GM03348 (cell line): ENCODE measurements around the gene SLC25A21.
"Not testable (repeated sequence)": the region's sequence is repeated elsewhere in the genome, so short reads cannot be mapped to it uniquely, and the experiment has no call there.

Experiments used
- DNase-seq: peaks from one replicate; pipeline ENCODE4 v3.0.0; 2012; ENCODE audit warnings: low spot score

Gene SLC25A21

GRCh38 chr14:36702474-36702873, 469.9 kb downstream of the SLC25A21 start:
- no peak for DNase-seq

- DNase-seq: no peak
Observed at GRCh38 chr14:36701132-36701531, 471.3 kb downstream of the SLC25A21 start.

DNA sequence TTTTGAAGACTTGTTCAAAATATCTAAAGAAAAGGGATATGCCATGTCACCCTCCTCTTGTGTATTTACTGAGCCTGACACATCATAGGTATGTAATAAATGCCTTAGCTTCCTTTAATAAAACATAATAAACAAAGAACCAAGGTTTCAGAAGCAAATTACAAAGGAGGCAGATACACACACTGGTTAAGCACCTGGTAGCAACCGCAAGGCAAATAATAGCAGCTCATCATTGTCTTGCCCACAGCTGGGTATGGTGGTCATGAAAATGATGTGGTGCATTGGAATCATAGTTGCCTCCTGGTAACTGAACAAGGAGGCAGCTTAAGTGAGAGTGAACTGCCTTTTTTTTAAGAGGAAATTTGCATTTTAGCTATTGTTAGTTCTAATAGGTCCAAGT, 471.8 kb downstream of the SLC25A21 start:
- no peak for DNase-seq

DNA sequence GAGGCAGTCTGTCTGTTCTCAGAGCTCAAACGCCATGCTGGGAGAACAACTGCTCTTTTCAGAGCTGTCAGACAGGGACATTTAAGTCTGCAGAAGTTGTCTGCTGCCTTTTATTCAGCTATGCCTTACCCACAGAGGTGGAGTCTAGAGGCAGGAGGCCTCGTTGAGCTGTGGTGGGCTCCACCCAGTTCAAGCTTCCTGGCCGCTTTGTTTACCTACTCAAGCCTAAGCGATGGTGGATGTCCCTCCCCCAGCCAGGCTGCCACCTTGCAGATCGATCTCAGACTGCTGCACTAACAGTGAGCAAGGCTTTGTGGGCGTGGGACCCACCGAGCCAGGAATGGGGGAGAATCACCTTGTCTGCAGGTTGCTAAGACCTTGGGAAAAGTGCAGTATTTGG, 473.0 kb downstream of the SLC25A21 start:
- DNase-seq: not testable (repeated sequence)

DNA sequence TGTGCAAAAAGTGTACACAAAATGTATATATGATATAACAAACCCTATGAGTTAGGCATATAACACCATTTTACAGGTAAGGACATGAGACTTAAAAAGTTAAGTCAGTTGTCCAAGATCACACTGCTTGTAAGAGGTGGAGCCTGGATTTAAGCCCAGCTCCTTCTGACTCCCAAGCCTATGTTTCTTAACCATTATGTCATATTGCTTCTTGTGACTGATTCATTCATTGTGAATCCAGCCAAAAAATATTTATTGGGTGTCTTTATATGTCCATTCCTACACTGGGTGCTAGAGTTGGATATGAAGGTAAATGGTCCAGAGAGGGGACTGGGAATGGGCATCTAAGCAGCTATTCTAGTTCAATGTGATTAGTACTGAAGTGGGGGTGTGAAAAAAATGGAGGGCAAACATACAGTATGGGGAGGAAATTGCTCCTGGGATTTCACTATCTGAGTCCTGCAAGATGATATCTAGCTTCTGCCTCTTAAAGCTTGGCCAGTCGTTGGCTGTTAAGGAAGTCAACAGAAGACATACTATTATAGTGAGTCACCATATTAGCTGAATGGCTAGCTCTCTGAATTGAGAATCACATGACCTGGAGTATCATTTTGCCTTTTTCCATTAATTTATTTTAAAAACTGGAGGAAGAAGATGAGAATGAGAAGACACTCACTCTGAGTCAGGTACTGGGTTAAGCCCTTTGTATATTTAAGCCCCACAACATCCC, 481.9 kb downstream of the SLC25A21 start:
- DNase-seq: no peak

GRCh38 chr14:36684946-36685345, 487.5 kb downstream of the SLC25A21 start:
- no peak for DNase-seq

GRCh38 chr14:36683083-36683724, 489.2 kb downstream of the SLC25A21 start:
- no peak for DNase-seq

DNA sequence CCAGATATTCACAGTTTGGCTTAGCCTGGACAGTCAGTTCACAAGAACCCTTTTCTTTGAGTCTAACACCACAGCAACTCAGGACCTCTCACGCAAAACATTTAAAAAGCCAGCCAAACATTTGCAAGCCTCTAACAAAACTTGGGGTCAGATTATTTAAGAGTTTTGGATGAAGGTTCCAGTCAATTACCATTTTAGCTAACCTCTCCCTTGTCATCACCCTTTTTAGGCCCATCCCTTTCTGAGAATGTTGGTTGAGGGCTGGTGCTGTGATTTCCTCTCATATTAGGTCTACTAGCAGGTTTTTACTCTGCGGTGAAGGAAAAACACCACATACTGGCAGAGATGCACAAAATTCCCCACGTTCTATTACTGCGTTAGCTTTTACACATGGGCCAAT, 490.1 kb downstream of the SLC25A21 start:
- DNase-seq: no peak

- no peak for DNase-seq
Observed at GRCh38 chr14:36676236-36676635, 496.2 kb downstream of the SLC25A21 start.

- DNase-seq: no peak
Observed at GRCh38 chr14:36675581-36675980, 496.8 kb downstream of the SLC25A21 start.

GRCh38 chr14:36674659-36675058, 497.7 kb downstream of the SLC25A21 start:
- no peak for DNase-seq

DNA sequence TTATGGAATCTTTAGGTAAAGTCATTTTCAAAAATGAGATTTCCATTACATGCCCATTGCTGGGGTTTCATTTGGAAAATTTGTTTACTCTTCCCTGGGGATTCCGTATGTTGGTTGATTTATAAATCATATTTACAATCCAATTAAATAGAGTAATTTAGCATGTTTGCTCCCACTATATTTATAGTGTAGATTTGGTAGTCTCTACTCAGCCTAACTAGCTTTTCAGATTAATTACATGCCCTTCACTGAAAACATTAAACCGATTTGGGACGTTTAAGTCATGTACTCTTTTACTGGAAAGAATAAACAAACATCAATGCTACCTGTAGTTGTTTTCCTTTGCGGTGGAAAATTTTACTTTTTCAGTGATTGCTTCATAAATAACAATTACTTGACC, 500.3 kb downstream of the SLC25A21 start:
- DNase-seq: no peak

DNA sequence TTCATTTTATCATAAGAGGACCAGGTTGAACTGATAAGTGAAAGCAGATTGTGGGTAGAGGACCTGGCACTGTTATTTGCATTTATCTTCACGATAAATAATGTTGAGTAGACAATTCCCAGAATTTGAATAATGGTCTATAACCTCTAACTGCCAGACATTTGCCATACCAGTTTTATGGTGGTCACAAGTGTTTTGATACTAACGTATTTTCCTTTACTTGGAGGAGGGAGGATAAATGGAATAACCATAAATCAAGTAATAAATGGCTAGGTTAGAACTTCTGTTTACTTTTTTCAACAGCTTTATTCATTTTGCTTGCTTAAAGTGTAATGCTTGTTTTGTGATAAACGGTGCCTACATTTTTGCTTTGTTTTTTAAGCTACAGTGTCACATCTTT, 501.3 kb downstream of the SLC25A21 start:
- no peak for DNase-seq

DNA sequence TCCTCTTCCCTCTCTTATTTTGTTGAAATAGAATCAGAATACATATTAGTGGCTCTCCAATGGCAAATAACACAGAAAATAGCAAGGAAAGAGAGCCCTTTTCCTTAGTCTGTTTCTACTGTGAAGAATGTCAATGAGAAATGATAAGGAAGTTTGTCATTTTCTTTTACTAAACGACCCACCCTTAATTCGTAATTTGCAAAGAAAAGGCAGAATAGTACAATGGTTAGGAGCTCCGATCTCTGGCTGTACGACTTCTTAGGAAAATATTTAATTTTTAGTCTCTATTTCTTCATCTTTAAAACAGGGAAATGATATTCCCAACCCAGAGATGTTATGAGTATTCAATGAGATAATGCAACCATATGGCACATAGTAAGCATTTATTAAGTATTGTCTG, 504.7 kb downstream of the SLC25A21 start:
- no peak for DNase-seq

- DNase-seq: no peak
Observed at GRCh38 chr14:36666416-36667206, 505.8 kb downstream of the SLC25A21 start.

DNA sequence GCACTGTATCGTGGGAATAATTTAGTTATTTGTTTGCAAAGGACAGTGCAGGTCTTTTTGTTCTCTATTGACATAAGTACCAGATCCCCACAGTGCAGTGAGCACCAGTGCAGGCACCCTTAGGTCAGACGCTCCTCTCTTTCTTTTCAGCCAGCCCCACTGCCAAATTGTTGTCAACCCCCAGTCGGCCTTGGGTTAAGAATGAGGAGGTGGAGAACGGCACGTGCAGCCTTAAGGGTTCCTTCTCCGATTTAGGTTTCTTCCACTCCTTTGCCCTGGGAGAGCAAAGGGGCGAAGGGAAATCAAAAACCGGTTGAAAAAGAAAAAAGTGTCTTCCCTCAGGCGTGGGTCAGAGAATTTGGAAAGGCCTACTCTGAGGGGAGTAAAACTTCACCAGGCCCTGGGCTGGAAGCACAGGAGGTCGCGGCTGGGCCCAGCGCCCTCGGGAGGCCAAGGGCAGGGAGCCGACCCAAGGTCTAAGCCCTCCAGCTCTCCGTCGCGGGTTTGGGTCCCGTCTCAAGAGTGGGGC, 506.5 kb downstream of the SLC25A21 start:
- no peak for DNase-seq

- DNase-seq: no peak
Observed at GRCh38 chr14:36664322-36665193, 507.8 kb downstream of the SLC25A21 start.

DNA sequence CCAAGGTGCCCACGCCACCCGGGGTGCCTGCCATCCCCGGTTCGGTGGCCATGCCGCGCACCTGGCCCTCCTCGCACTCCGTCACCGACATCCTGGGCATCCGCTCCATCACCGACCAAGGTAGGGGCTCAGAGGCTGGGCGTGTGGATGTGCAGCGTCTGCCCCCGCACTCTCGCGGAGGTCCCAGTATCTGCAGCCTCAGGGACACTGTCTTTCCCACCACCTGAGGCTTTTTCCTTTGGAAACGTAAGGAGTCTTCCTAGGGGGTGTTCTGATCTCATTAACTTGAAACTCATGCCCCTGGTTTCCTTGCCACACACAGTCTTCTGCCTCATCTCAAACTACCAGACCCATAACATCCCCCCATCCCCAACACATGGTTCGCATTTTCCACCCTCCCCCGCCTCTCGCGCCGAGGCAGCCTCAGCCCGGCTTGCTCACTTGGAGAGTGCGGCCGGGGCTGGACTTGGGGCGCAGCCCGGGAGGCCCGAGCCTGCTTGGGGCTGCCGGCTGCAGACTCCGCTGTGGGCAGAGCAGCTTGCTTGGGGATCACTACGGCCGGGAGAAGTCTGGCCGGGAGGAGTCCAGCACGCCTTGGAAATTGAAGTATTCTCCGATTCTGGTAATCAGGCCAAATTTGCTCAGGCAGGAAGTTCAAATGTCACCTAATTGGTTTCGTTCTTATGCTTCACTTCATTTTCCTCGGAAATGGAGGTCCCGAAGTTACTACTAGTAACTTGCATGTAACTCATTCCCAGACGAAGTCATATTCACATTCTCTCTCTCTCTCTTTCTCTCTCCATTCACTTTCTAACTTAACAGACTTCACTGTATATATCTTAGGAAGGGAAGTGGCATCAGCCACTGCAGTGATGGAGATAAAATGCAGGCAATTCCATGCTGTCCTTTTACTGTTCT, 508.7 kb downstream of the SLC25A21 start:
- DNase-seq: peak; percentile 58

DNA sequence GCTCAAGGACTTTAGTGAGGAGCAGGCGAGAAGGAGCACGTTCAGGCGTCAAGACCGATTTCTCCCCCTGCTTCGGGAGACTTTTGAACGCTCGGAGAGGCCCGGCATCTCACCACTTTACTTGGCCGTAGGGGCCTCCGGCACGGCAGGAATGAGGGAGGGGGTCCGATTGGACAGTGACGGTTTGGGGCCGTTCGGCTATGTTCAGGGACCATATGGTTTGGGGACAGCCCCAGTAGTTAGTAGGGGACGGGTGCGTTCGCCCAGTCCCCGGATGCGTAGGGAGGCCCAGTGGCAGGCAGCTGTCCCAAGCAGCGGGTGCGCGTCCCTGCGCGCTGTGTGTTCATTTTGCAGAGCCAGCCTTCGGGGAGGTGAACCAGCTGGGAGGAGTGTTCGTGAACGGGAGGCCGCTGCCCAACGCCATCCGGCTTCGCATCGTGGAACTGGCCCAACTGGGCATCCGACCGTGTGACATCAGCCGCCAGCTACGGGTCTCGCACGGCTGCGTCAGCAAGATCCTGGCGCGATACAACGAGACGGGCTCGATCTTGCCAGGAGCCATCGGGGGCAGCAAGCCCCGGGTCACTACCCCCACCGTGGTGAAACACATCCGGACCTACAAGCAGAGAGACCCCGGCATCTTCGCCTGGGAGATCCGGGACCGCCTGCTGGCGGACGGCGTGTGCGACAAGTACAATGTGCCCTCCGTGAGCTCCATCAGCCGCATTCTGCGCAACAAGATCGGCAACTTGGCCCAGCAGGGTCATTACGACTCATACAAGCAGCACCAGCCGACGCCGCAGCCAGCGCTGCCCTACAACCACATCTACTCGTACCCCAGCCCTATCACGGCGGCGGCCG, 509.6 kb downstream of the SLC25A21 start:
- DNase-seq: no peak

- no peak for DNase-seq
Observed at GRCh38 chr14:36662258-36662542, 510.2 kb downstream of the SLC25A21 start.
